ENCODE measurements around the gene IPCEF1.

- TF ChIP-seq, protein P1, sequence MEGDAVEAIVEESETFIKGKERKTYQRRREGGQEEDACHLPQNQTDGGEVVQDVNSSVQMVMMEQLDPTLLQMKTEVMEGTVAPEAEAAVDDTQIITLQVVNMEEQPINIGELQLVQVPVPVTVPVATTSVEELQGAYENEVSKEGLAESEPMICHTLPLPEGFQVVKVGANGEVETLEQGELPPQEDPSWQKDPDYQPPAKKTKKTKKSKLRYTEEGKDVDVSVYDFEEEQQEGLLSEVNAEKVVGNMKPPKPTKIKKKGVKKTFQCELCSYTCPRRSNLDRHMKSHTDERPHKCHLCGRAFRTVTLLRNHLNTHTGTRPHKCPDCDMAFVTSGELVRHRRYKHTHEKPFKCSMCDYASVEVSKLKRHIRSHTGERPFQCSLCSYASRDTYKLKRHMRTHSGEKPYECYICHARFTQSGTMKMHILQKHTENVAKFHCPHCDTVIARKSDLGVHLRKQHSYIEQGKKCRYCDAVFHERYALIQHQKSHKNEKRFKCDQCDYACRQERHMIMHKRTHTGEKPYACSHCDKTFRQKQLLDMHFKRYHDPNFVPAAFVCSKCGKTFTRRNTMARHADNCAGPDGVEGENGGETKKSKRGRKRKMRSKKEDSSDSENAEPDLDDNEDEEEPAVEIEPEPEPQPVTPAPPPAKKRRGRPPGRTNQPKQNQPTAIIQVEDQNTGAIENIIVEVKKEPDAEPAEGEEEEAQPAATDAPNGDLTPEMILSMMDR (IDR thresholded peaks at IDR 0.05; ENCODE audit: low read depth, low read length, missing input control): no peak
- TF ChIP-seq HNF4A (conservative IDR thresholded peaks at IDR 0.05) (no peak), REST (IDR thresholded peaks at IDR 0.05) (no peak)
These were observed 217.8 kb downstream of the IPCEF1 start for GRCh38 chr6:154138793-154139192.

All from liver (tissue), 3 donors.